BLaER1 treated with 17β-estradiol and CSF1 and Interleukin-3, amounts not matched to agents 10 nM and 100 nM (cell line): ENCODE data around the gene CCNDBP1.

Experiments
- H3K27ac ChIP-seq, 11 experiments: shearing (Covaris generic); formaldehyde crosslinking; 2 replicates each; pipeline ENCODE4 v1.8.1; 2022
- H3K27me3 ChIP-seq, 11 experiments: shearing (Covaris generic); formaldehyde crosslinking; 2 replicates each; pipeline ENCODE4 v1.8.1; 2022
- H3K36me3 ChIP-seq, 11 experiments: shearing (Covaris generic); formaldehyde crosslinking; 2 replicates each; pipeline ENCODE4 v1.8.1; 2022
- H3K4me1 ChIP-seq, 10 experiments: shearing (Covaris generic); formaldehyde crosslinking; 2 replicates each; pipeline ENCODE4 v1.8.1; 2022
- H3K4me2 ChIP-seq, 11 experiments: shearing (Covaris generic); formaldehyde crosslinking; 2 replicates each; pipeline ENCODE4 v1.8.1; 2022
- H3K4me3 ChIP-seq, 10 experiments: shearing (Covaris generic); formaldehyde crosslinking; 2 replicates each; pipeline ENCODE4 v1.8.1; 2022
- H3K9ac ChIP-seq, 11 experiments: shearing (Covaris generic); formaldehyde crosslinking; 2 replicates each; pipeline ENCODE4 v1.8.1; 2022
- H3K9me3 ChIP-seq, 11 experiments: shearing (Covaris generic); formaldehyde crosslinking; replicated peaks in 1 of 11; 2 replicates each; pipeline ENCODE4 v1.8.1; 2022
- H4K20me1 ChIP-seq, 11 experiments: shearing (Covaris generic); formaldehyde crosslinking; 2 replicates each; pipeline ENCODE4 v1.8.1; 2022
- Cebpa-rat ChIP-seq, 11 experiments: shearing (Covaris generic); IDR thresholded peaks; 2 replicates each; pipeline ENCODE4 v1.8.1; 2022

CCNDBP1 gene

GRCh38 chr15:43204016-43204901 lies 19.1 kb downstream of the CCNDBP1 start:
- peaks cover 0 to 6% (median 0%) of the 10 kb centered on the region in 11 experiments; a peak in 1 of 22 replicates for H4K20me1 ChIP-seq
- H3K27me3 ChIP-seq: no peaks in the 10 kb centered on the region
- TF ChIP-seq Cebpa-rat (IDR thresholded peaks at IDR 0.05): no peak
- H3K9me3 ChIP-seq: peaks cover 0 to 11% (median 9%) of the 10 kb centered on the region in 11 experiments; a peak in 19 of 22 replicates
- no peak overlapping the region for H3K4me3 ChIP-seq
- H3K27ac ChIP-seq: no peak overlapping the region
- H3K36me3 ChIP-seq: peaks cover 0 to 1% (median 0%) of the 10 kb centered on the region in 11 experiments; a peak in 7 of 22 replicates
- peaks cover 0 to 19% (median 8%) of the 10 kb centered on the region in 10 experiments; a peak in 11 of 20 replicates for H3K4me1 ChIP-seq
- no peak overlapping the region for H3K4me2 ChIP-seq
- no peak overlapping the region for H3K9ac ChIP-seq

DNA sequence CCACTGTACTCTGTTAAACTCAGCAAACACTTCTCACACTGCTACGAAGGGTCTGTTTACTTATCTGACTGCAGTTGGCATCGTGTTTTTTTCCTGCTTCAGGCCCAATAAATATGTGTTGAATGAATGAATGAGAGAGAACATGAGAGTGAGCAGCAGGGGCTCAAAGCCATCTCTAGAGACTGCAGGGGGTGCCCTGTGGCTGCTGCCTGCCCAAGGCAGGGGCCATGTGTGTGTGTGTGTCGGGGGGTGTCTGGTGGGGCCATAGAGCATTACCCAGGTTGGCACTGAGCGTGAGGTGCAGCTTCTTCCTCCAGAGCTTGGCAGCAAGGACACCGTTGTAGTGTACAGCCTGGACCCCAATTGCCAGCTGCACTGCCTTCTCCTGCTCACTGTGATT lies 20.9 kb downstream of the CCNDBP1 start:
- Histone ChIP-seq H3K4me2 (no peak overlapping the region), H3K36me3 (no peaks in the 10 kb centered on the region), H4K20me1 (peaks cover 0 to 6% (median 0%) of the 10 kb centered on the region in 11 experiments; a peak in 2 of 22 replicates), H3K4me1 (peaks cover 0 to 13% (median 7%) of the 10 kb centered on the region in 10 experiments; a peak in 11 of 20 replicates), H3K4me3 (no peak overlapping the region), H3K27ac (no peak overlapping the region), H3K9me3 (no peaks in the 10 kb centered on the region), H3K9ac (no peak overlapping the region), H3K27me3 (no peaks in the 10 kb centered on the region)
- no peak for TF ChIP-seq Cebpa-rat (IDR thresholded peaks at IDR 0.05)

- Histone ChIP-seq H3K9me3 (no peaks in the 10 kb centered on the region), H3K27ac (no peak overlapping the region), H3K27me3 (no peaks in the 10 kb centered on the region), H3K9ac (no peak overlapping the region), H3K4me1 (peaks cover 0 to 13% (median 7%) of the 10 kb centered on the region in 10 experiments; a peak in 11 of 20 replicates), H3K4me3 (no peak overlapping the region), H3K4me2 (no peak overlapping the region), H4K20me1 (peaks cover 0 to 6% (median 0%) of the 10 kb centered on the region in 11 experiments; a peak in 2 of 22 replicates), H3K36me3 (no peaks in the 10 kb centered on the region)
- no peak for TF ChIP-seq Cebpa-rat (IDR thresholded peaks at IDR 0.05)
Observed at GRCh38 chr15:43207024-43207423, 21.8 kb downstream of the CCNDBP1 start.

GRCh38 chr15:43208052-43209002 lies 23.1 kb downstream of the CCNDBP1 start:
- no peak for TF ChIP-seq Cebpa-rat (IDR thresholded peaks at IDR 0.05)
- H3K27ac ChIP-seq: no peak overlapping the region
- H3K4me1 ChIP-seq: peaks cover 0 to 13% (median 7%) of the 10 kb centered on the region in 10 experiments; a peak in 11 of 20 replicates
- H3K9me3 ChIP-seq: no peaks in the 10 kb centered on the region
- H3K9ac ChIP-seq: no peak overlapping the region
- H3K27me3 ChIP-seq: no peaks in the 10 kb centered on the region
- H4K20me1 ChIP-seq: peaks cover 0 to 6% (median 0%) of the 10 kb centered on the region in 11 experiments; a peak in 2 of 22 replicates
- H3K4me2 ChIP-seq: peak overlapping the region in 8 of 11 experiments; percentile 10 to 59 (median 34); a peak in 11 of 22 replicates
- H3K4me3 ChIP-seq: no peak overlapping the region
- no peaks in the 10 kb centered on the region for H3K36me3 ChIP-seq

- TF ChIP-seq Cebpa-rat (IDR thresholded peaks at IDR 0.05): no peak
- H3K4me3 ChIP-seq: no peak overlapping the region
- no peaks in the 10 kb centered on the region for H3K27me3 ChIP-seq
- peaks cover 0 to 6% (median 0%) of the 10 kb centered on the region in 11 experiments; a peak in 2 of 22 replicates for H4K20me1 ChIP-seq
- no peaks in the 10 kb centered on the region for H3K9me3 ChIP-seq
- no peak overlapping the region for H3K27ac ChIP-seq
- H3K4me2 ChIP-seq: no peak overlapping the region
- no peak overlapping the region for H3K9ac ChIP-seq
- no peaks in the 10 kb centered on the region for H3K36me3 ChIP-seq
- H3K4me1 ChIP-seq: peaks cover 0 to 13% (median 7%) of the 10 kb centered on the region in 10 experiments; a peak in 11 of 20 replicates
Observed at GRCh38 chr15:43209059-43209824, 24.0 kb downstream of the CCNDBP1 start.

DNA sequence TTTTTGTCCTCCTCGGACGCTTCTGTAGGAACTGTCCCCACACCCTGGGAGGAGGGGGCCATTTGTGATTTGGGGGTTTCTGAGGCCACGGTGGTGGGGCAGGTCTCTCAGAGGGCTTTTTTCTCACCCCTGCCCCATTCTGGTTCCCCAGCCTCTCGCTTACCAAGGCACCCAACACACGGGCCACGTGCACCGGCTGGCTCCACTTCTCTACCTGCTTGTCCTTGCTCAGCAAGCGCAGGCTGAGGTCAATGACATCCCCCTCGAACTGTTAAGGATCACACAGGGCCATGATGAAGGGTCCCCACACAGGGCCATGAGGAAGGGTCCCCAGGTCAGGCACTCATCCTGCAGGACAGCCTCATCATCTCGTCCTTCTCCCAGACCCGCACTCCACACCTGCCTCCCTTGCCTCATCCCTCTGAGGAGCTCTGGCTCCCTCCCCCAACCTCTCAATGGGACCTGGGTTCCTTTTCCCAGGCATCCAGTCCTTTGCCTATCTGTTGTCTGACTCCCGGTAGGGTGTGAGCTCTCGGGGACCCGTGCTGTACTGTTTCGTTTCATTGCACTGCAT lies 25.1 kb downstream of the CCNDBP1 start:
- Histone ChIP-seq H3K27ac (no peak overlapping the region), H4K20me1 (peaks cover 0 to 6% (median 0%) of the 10 kb centered on the region in 11 experiments; a peak in 2 of 22 replicates), H3K36me3 (no peaks in the 10 kb centered on the region), H3K4me1 (peaks cover 0 to 13% (median 7%) of the 10 kb centered on the region in 10 experiments; a peak in 11 of 20 replicates), H3K4me3 (no peak overlapping the region), H3K4me2 (no peak overlapping the region), H3K9ac (no peak overlapping the region), H3K27me3 (no peaks in the 10 kb centered on the region), H3K9me3 (no peaks in the 10 kb centered on the region)
- TF ChIP-seq Cebpa-rat (IDR thresholded peaks at IDR 0.05): no peak

DNA sequence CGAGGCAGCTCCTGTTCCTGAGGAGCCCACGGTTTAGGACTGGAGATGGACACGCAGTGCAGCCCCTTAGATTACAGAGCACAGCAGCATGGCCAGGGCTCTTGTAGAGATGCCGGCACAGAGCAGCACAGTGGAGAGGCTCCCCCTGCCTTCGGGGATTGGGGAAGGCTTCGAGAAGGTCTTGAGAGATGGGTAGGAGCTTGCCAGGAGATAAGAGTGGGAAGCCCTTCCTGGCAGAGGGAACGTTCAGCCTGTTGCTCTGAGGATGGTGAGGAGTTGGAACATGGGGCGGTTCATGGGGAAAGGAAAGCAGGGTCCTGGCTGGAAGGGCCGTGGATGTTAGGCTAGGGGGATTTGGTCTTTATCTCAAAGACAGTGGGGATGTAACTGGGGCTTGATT lies 25.6 kb downstream of the CCNDBP1 start:
- Histone ChIP-seq H3K4me2 (no peak overlapping the region), H3K9me3 (no peaks in the 10 kb centered on the region), H3K9ac (no peak overlapping the region), H3K27me3 (no peaks in the 10 kb centered on the region), H3K36me3 (no peaks in the 10 kb centered on the region), H3K27ac (no peak overlapping the region), H3K4me3 (no peak overlapping the region), H3K4me1 (peaks cover 0 to 13% (median 7%) of the 10 kb centered on the region in 10 experiments; a peak in 11 of 20 replicates), H4K20me1 (peaks cover 0 to 6% (median 0%) of the 10 kb centered on the region in 11 experiments; a peak in 2 of 22 replicates)
- no peak for TF ChIP-seq Cebpa-rat (IDR thresholded peaks at IDR 0.05)

- H3K9me3 ChIP-seq: no peaks in the 10 kb centered on the region; a peak in 1 of 22 replicates
- peaks cover 0 to 13% (median 7%) of the 10 kb centered on the region in 10 experiments; a peak in 11 of 20 replicates for H3K4me1 ChIP-seq
- H3K27me3 ChIP-seq: no peaks in the 10 kb centered on the region
- H3K27ac ChIP-seq: no peak overlapping the region
- H4K20me1 ChIP-seq: peaks cover 0 to 6% (median 0%) of the 10 kb centered on the region in 11 experiments; a peak in 2 of 22 replicates
- H3K4me2 ChIP-seq: no peak overlapping the region
- TF ChIP-seq Cebpa-rat (IDR thresholded peaks at IDR 0.05): no peak
- no peak overlapping the region for H3K4me3 ChIP-seq
- no peaks in the 10 kb centered on the region for H3K36me3 ChIP-seq
- no peak overlapping the region for H3K9ac ChIP-seq
Observed at GRCh38 chr15:43211224-43211735, 26.1 kb downstream of the CCNDBP1 start.
